GM23338 (cell line): ENCODE measurements around the gene CXXC5. TPM values are rescaled to one million over a fixed set of nuclear protein-coding genes. Genes with fewer than 3 reads are reported as not detected.

Source experiments
- ATAC-seq: fragments of 200-7000 bp; cut with Tn5 transposase; 3 replicates; pipeline ENCODE4 v1.9.1; 2020
- DNase-seq: peaks from one replicate; pipeline ENCODE4 v3.0.0-alpha.2; 2015; ENCODE audit warnings: low spot score
- H2AFZ ChIP-seq: fragments of 200-600 bp; sonication (generic); 2 replicates; pipeline ENCODE4 v1.8.0; 2016; ENCODE audit warnings: antibody characterized with exemption, mild to moderate bottlenecking, moderate library complexity
- H3F3A ChIP-seq: fragments of 200-600 bp; sonication (generic); replicated peaks from 2 replicates; pipeline ENCODE4 v1.8.0; 2017; ENCODE audit warnings: antibody characterized with exemption, mixed run types, low read depth
- H3K27ac ChIP-seq: fragments of 200-600 bp; sonication (generic); 2 replicates; pipeline ENCODE4 v1.6.1; 2016; ENCODE audit warnings: low read depth
- H3K27me3 ChIP-seq: fragments of 200-600 bp; sonication (generic); 2 replicates; pipeline ENCODE4 v1.8.0; 2016; ENCODE audit warnings: mild to moderate bottlenecking, mixed run types, moderate library complexity; ENCODE audit not compliant: insufficient read depth
- H3K36me3 ChIP-seq: fragments of 200-600 bp; sonication (generic); 2 replicates; pipeline ENCODE4 v1.8.0; 2016; ENCODE audit warnings: mild to moderate bottlenecking; ENCODE audit not compliant: insufficient read depth
- H3K4me1 ChIP-seq: fragments of 200-600 bp; sonication (generic); 2 replicates; pipeline ENCODE4 v1.8.0; 2016; ENCODE audit warnings: mild to moderate bottlenecking, moderate library complexity; ENCODE audit not compliant: insufficient read depth
- H3K4me2 ChIP-seq: fragments of 200-600 bp; sonication (generic); 2 replicates; pipeline ENCODE4 v1.7.1; 2017; ENCODE audit warnings: mixed run types
- H3K4me3 ChIP-seq: fragments of 200-600 bp; sonication (generic); 2 replicates; pipeline ENCODE4 v1.6.1; 2016; ENCODE audit warnings: mixed run types
- H3K79me2 ChIP-seq: fragments of 200-600 bp; sonication (generic); replicated peaks from 2 replicates; pipeline ENCODE4 v1.8.0; 2017; ENCODE audit warnings: mild to moderate bottlenecking; ENCODE audit not compliant: insufficient read depth
- H3K9me2 ChIP-seq: fragments of 200-600 bp; sonication (generic); 2 replicates; pipeline ENCODE4 v1.8.0; 2017; ENCODE audit not compliant: insufficient read depth
- H4K20me1 ChIP-seq: fragments of 200-600 bp; sonication (generic); replicated peaks from 2 replicates; pipeline ENCODE4 v1.8.0; 2017; ENCODE audit warnings: mild to moderate bottlenecking; ENCODE audit not compliant: insufficient read depth
- H3K27ac Mint-ChIP-seq: 2 replicates; pipeline ENCODE4 v1.8.0; 2020; ENCODE audit warnings: inconsistent platforms, mild to moderate bottlenecking, moderate library complexity, mixed read lengths
- H3K27me3 Mint-ChIP-seq: 3 replicates; pipeline ENCODE4 v1.8.0; 2022; ENCODE audit warnings: low read depth, mild to moderate bottlenecking, moderate library complexity, mixed read lengths, inconsistent platforms; ENCODE audit not compliant: insufficient read depth, poor library complexity
- H3K36me3 Mint-ChIP-seq: 3 replicates; pipeline ENCODE4 v1.8.0; 2021; ENCODE audit warnings: low read depth, mild to moderate bottlenecking, inconsistent platforms, moderate library complexity, mixed read lengths
- H3K4me1 Mint-ChIP-seq: 3 replicates; pipeline ENCODE4 v1.8.0; 2020; ENCODE audit warnings: mild to moderate bottlenecking, inconsistent platforms, mixed read lengths
- H3K4me3 Mint-ChIP-seq: 3 replicates; pipeline ENCODE4 v1.8.0; 2021; ENCODE audit warnings: moderate library complexity, mild to moderate bottlenecking, inconsistent platforms, mixed read lengths
- H3K9me3 Mint-ChIP-seq: 3 replicates; pipeline ENCODE4 v1.8.0; 2020; ENCODE audit warnings: moderate library complexity, mild to moderate bottlenecking, inconsistent platforms, mixed read lengths
- CREB1 ChIP-seq: fragments of 250-450 bp; sonication (Bioruptor Pico); IDR thresholded peaks from 2 replicates; pipeline ENCODE4 v1.5.0; 2020; ENCODE audit warnings: low read depth, mild to moderate bottlenecking, moderate library complexity
- CTCF ChIP-seq, 2 experiments: fragments of 200-600 bp in 1 of 2; sonication (generic) in 1 of 2; conservative IDR thresholded peaks; 2 replicates each; pipeline versions ENCODE4 v1.5.1 to v1.6.1; 2016 to 2017; ENCODE audit warnings: antibody characterized with exemption in 2 of 2, low read depth in 2 of 2, mild to moderate bottlenecking in 2 of 2, moderate library complexity in 1 of 2
- EZH2phosphoT487 ChIP-seq: fragments of 200-600 bp; sonication (generic); IDR thresholded peaks from one replicate; pipeline ENCODE4 v1.8.1; 2018; ENCODE audit warnings: antibody characterized with exemption; ENCODE audit not compliant: unreplicated experiment
- POLR2AphosphoS5 ChIP-seq: IDR thresholded peaks from 2 replicates; pipeline ENCODE4 v1.6.1; 2016; ENCODE audit warnings: antibody characterized with exemption, low read depth
- STAT1 ChIP-seq: IDR thresholded peaks from one replicate; pipeline ENCODE4 v1.6.1; 2016; ENCODE audit warnings: antibody characterized with exemption; ENCODE audit not compliant: unreplicated experiment
- ZNF462 ChIP-seq: fragments of 250-450 bp; sonication (Bioruptor Pico); IDR thresholded peaks from 2 replicates; pipeline ENCODE4 v1.5.0; 2020; ENCODE audit warnings: mild to moderate bottlenecking, moderate library complexity
- polyA plus RNA-seq: library from polyadenylated mRNA; unstranded; fragments of >200 nt; fragmentation: Nextera tagmentation; extraction: Ambion mirVana; gene quantifications from 2 replicates; pipeline ENCODE4 v1.2.1, GENCODE V29; 2016
- total RNA-seq: library from RNA; depleted of rRNA; stranded (reverse); fragments of >200 nt; shearing (Covaris generic); gene quantifications from 2 replicates; pipeline ENCODE4 v1.2.3, GENCODE V29; 2014

Gene CXXC5
- total and polyA plus RNA-seq, 2 experiments from 2014 or later, result 63.3 to 111 TPM

GRCh38 chr5:139692679-139693308 lies 44.6 kb downstream of the CXXC5 start:
- Mint-ChIP-seq H3K36me3 (no peaks in the 10 kb centered on the region; the same call in 2 of the 3 replicates), H3K4me3 (no peak overlapping the region), H3K9me3 (no peaks in the 10 kb centered on the region), H3K27ac (no peak overlapping the region), H3K4me1 (peaks cover 56% of the 10 kb centered on the region), H3K27me3 (peaks cover 51% of the 10 kb centered on the region)
- peak overlapping the region; percentile 38; the same call in 1 of the 2 replicates for H3K4me2 ChIP-seq
- peaks cover 10% of the 10 kb centered on the region; the same call in 1 of the 2 replicates for H3F3A ChIP-seq
- ATAC-seq, result no peak
- H3K27ac ChIP-seq, result no peak overlapping the region
- no peaks in the 10 kb centered on the region for H3K9me2 ChIP-seq
- H3K79me2 ChIP-seq, result no peaks in the 10 kb centered on the region
- peak; percentile 51 for DNase-seq
- no peaks in the 10 kb centered on the region for H3K36me3 ChIP-seq
- no peak for TF ChIP-seq EZH2phosphoT487
- no peaks in the 10 kb centered on the region for H4K20me1 ChIP-seq
- H2AFZ ChIP-seq, result no peak overlapping the region
- H3K27me3 ChIP-seq, result peaks cover 45% of the 10 kb centered on the region
- no peak overlapping the region for H3K4me3 ChIP-seq
- H3K4me1 ChIP-seq, result peaks cover 57% of the 10 kb centered on the region

GRCh38 chr5:139693676-139694364 lies 45.7 kb downstream of the CXXC5 start:
- no peaks in the 10 kb centered on the region; the same call in 2 of the 3 replicates for H3K36me3 Mint-ChIP-seq
- peaks cover 57% of the 10 kb centered on the region for H3K4me1 ChIP-seq
- no peak overlapping the region for H3K4me2 ChIP-seq
- ATAC-seq (no peak), DNase-seq (no peak)
- no peak overlapping the region for H3K27ac ChIP-seq
- H3K9me2 ChIP-seq, result no peaks in the 10 kb centered on the region
- H3K27me3 Mint-ChIP-seq, result peaks cover 60% of the 10 kb centered on the region
- no peak overlapping the region for H3K4me3 Mint-ChIP-seq
- H3F3A ChIP-seq, result peaks cover 14% of the 10 kb centered on the region; the same call in 1 of the 2 replicates
- no peaks in the 10 kb centered on the region for H3K79me2 ChIP-seq
- no peaks in the 10 kb centered on the region for H3K36me3 ChIP-seq
- H3K27ac Mint-ChIP-seq, result no peak overlapping the region
- TF ChIP-seq STAT1, result no peak
- no peak for TF ChIP-seq ZNF462 (CRISPR knock-in tag)
- 0 out of 4 replicates have a peak, but pooled peaks of 1 of the 2 experiments have one; percentile 1 for TF ChIP-seq CTCF (conservative IDR thresholded peaks at IDR 0.05; ENCODE audit: low read depth in 2 of 2)
- no peak for TF ChIP-seq POLR2AphosphoS5
- TF ChIP-seq CREB1 (CRISPR knock-in tag), result no peak
- TF ChIP-seq EZH2phosphoT487, result no peak
- H3K9me3 Mint-ChIP-seq, result no peaks in the 10 kb centered on the region
- no peak overlapping the region for H2AFZ ChIP-seq
- no peak overlapping the region for H3K4me3 ChIP-seq
- peaks cover 45% of the 10 kb centered on the region for H3K27me3 ChIP-seq
- H4K20me1 ChIP-seq, result no peaks in the 10 kb centered on the region
- H3K4me1 Mint-ChIP-seq, result peaks cover 59% of the 10 kb centered on the region
